Superior temporal gyrus (tissue), 1 donor: Measurements from ENCODE around the gene ANO6.

Experiments used
- DNase-seq: peaks from one replicate; pipeline ENCODE4 v3.0.0-alpha.2; 2016; ENCODE audit errors: extremely low spot score

Gene ANO6

GRCh38 chr12:45400991-45401390, 185.1 kb downstream of the ANO6 start:
- no peak for DNase-seq

- no peak for DNase-seq
These were observed 186.4 kb downstream of the ANO6 start for GRCh38 chr12:45402288-45402687.

DNA sequence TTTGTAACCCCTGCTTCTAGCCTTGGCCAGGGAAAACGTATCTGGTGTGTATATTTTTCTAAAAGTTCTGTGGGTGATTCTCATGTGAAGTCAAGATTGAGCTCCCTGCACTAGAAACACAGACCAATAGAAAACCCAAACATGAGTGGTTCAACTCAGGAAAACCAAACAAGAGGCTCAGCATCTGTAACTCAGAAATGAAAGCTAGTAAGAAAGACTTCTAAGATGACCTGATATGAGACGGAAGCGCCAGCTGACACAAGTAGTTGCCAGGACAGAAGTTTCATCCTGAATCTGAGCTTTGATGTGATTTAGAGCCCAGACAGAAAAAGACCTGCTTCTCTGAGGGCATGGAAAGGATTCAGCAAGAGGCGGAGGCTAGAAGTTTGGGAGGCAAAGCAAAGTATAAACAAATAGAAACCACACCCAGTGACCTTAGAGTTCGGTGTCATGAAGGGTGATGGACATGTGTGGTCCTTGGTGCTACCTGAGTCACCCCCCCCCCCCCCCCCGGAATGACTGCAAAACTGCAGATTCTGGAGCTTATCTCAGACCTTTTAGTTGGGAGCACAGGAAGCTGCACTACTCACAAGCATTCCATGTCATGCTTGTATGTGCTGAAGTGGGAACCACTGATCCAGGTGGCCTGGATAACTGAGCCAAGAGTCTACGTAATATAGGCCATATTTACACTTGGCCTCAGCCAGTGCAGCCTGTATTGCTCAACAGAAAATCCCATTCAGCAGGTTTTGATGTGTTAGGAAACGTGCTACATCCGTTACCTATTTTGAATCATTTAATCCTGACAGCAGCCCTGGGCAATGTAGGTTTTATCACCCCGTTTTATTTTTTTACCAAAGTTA, 191.3 kb downstream of the ANO6 start:
- no peak for DNase-seq

DNA sequence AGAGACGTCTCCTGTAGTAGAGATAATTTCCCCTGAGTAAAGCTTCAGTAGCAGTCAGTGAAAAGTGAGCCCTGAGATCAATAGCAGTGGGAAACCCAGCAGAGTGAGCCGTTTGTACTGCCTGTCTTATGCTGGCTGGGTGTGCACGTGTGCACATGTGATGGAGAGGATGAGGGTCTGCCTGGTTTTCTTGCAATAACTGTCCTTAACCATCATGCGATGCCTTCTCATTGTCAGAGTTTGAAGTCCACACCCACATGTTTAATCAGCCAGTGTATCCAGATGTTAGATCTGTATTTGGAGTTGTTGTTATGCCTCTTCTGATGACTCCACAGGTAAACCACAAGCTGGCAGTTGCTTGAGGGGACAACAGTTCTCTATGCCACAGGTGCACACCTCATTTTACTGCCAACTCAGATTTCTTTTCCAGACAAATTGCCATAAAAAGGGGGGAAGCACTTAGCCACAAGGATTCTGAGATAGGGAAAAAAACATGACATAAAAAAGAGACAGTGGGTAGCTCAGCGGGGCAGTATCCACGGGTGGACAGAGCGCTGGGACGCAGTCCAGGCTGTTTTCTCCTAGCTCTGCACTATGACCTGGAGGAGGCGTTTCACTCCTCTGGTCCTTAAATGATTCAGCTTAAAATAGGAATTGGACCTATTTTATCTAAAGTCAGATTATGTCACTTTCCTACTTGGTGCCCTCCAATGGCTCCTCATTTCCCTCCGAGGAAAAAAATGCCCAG, 192.3 kb downstream of the ANO6 start:
- no peak for DNase-seq

- no peak for DNase-seq
These were observed 192.8 kb downstream of the ANO6 start for GRCh38 chr12:45408729-45409114.

GRCh38 chr12:45409966-45410365, 194.1 kb downstream of the ANO6 start:
- DNase-seq, result no peak

- no peak for DNase-seq
These were observed 195.7 kb downstream of the ANO6 start for GRCh38 chr12:45411626-45412025.

DNA sequence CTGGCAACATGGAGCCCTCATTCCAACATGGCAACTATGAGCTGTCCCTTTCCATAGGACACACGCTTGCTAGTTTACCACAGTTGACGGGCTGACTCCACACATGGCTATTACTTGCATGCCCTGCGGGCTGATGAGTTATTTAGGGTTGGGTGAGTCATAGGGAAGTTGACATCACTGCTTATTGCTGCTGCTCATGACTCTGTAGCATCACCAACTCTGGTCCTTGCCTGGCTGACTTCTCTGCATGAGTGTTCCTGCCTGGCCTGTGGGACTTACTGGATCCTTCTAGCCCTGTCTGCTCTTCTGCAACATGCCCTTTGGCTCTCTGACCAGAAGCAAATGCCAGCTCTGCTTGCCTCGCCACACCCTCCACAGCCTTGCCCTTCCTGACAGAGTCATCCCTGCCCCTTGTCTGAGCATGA, 199.5 kb downstream of the ANO6 start:
- DNase-seq, result no peak

GRCh38 chr12:45416126-45416525, 200.2 kb downstream of the ANO6 start:
- no peak for DNase-seq

DNA sequence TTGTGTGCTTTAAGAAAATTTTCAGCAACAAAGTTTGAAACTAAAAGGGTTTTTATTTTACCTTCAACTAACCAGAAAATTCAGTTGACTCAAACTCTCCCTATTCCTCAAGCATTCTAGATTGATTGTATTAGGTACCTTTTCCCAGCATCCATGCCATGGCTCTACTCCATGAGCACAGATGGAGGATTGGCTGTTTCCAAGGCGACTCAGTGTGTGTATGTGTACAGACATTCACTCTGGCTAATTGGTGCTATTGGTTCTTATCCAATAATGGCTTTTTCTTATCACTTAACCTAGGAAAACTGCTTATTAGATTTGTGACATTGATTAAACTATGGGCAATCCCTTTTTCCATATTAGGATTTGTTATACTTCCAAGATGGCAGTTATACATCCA, 202.6 kb downstream of the ANO6 start:
- DNase-seq, result no peak

DNA sequence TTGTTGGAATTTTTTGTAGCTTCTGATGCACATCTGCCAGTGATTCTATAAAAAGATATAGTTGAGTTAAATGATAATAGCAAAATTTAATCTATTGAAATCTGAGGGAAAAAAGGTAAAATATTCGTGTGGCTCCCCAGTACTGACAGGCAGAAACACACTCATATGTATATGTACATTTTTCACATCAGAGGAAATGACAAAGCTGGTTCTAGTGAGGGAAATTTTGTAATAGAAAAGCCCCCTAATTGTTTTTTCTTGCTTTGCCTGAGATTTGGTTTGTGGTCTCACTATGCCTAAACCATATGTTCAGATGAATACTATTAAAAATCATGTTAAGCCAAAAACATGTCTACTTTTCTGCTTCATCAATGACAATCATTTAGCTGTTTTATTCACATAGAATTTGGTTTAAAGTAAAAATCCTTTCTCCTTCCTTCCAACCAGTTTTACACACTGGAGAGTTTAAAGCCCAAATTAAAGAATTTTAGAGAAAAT, 203.5 kb downstream of the ANO6 start:
- DNase-seq, result no peak

GRCh38 chr12:45421736-45422135, 205.8 kb downstream of the ANO6 start:
- no peak for DNase-seq

DNA sequence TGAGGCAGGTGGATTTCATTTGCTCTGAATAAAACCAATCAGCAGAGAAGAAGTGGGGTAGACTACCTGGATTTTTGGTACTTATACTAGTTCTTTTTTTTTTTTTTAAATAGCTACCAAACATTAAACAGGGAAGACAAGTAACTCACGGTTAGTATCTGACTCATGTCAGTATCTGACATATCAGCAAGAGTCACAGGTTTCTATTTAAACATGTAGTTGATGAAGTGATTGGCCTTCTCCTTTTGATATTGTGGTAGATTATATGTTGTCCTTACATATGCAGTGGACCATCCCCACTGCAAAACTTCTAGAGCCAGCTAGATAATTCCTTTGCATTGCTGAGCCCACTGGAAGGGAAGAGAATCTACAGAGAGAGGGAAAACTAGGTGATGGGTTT, 208.0 kb downstream of the ANO6 start:
- DNase-seq, result no peak

- no peak for DNase-seq
These were observed 209.5 kb downstream of the ANO6 start for GRCh38 chr12:45425426-45425825.

GRCh38 chr12:45426294-45426693, 210.4 kb downstream of the ANO6 start:
- no peak for DNase-seq

DNA sequence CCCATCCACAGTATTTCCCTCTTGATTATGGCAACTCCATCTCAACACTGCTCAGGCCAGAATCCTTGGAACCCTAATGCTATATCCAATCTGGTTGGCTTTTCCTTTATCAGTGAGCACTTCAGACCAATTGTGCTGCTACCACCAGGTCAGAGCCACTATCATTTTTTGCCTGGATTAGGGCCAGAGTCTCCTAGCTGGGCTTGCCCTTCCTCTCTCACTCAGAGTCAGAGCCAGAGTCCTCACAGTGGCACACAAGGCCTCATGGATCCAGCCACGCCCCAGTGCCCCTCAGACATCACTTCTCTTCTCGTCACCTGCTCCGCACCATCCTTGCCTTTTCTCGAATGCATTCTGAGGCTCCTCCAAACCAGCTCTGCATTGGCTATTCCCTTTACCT, 211.1 kb downstream of the ANO6 start:
- DNase-seq, result no peak

- DNase-seq, result no peak
These were observed 213.9 kb downstream of the ANO6 start for GRCh38 chr12:45429831-45430230.

- no peak for DNase-seq
These were observed 215.2 kb downstream of the ANO6 start for GRCh38 chr12:45431126-45431525.

- no peak for DNase-seq
These were observed 216.8 kb downstream of the ANO6 start for GRCh38 chr12:45432710-45433109.

- no peak for DNase-seq
These were observed 217.6 kb downstream of the ANO6 start for GRCh38 chr12:45433441-45433868.

GRCh38 chr12:45434094-45434493, 218.2 kb downstream of the ANO6 start:
- no peak for DNase-seq

DNA sequence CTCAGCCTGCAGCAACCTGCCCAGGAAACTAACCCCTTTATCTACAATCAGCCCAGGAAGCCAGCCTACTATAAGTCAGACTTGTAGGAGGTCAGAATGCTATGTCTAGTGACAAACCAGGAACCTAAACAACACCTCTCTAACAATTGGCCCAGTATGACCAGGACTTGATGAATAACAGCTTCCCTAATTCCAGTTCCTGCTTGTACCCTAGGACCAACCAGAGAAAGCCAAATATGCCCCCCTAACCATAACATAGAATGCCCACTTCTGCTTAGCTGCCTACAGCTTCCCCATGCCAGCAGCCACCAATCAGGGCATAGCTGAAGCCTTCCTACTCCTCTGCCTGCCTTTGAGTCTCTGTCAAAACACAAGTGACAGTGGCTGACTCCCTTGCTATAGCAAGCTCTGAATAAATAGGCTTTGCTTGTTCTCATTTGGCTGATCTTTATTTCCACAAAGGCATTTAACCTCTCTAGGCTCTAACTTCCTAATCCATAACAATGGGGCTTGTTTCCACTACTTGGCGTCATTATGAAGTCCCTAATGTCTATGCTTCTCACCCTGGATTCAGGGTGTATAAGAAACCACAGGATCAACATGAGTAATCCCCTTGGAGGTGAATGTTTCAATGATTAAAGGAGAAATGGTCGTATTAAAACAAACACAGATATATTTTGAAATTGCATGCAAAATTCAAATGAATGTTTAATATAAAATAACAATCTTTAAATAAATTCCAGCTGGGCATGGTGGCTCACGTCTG, 220.2 kb downstream of the ANO6 start:
- DNase-seq, result no peak
